ENCODE data around the gene GCK.

Gene GCK

GRCh38 chr7:44228571-44229350, 39.5 kb upstream of the GCK start:
- Histone ChIP-seq H3K9me3 (ENCODE audit: control insufficient read depth, low read length) (no peaks in the 10 kb centered on the region), H3K36me3 (ENCODE audit: control insufficient read depth, insufficient read depth, low read length) (no peaks in the 10 kb centered on the region), H3K4me3 (ENCODE audit: low read length) (no peak overlapping the region), H3K9ac (ENCODE audit: low read length) (no peak overlapping the region), H3K27me3 (ENCODE audit: control insufficient read depth, insufficient read depth, low read length) (peaks cover 8% of the 10 kb centered on the region), H3K4me1 (ENCODE audit: control insufficient read depth, insufficient read depth, low read length) (no peaks in the 10 kb centered on the region)

GRCh38 chr7:44227911-44228310, 38.7 kb upstream of the GCK start:
- Histone ChIP-seq H3K9me3 (ENCODE audit: control insufficient read depth, low read length) (no peaks in the 10 kb centered on the region), H3K4me3 (ENCODE audit: low read length) (no peak overlapping the region), H3K27me3 (ENCODE audit: control insufficient read depth, insufficient read depth, low read length) (peaks cover 8% of the 10 kb centered on the region), H3K4me1 (ENCODE audit: control insufficient read depth, insufficient read depth, low read length) (no peaks in the 10 kb centered on the region), H3K9ac (ENCODE audit: low read length) (no peak overlapping the region), H3K36me3 (ENCODE audit: control insufficient read depth, insufficient read depth, low read length) (no peaks in the 10 kb centered on the region)

GRCh38 chr7:44226396-44226753, 37.1 kb upstream of the GCK start:
- Histone ChIP-seq H3K9me3 (ENCODE audit: control insufficient read depth, low read length) (no peaks in the 10 kb centered on the region), H3K9ac (ENCODE audit: low read length) (no peak overlapping the region), H3K4me1 (ENCODE audit: control insufficient read depth, insufficient read depth, low read length) (no peaks in the 10 kb centered on the region), H3K4me3 (ENCODE audit: low read length) (no peak overlapping the region), H3K27me3 (ENCODE audit: control insufficient read depth, insufficient read depth, low read length) (peaks cover 8% of the 10 kb centered on the region), H3K36me3 (ENCODE audit: control insufficient read depth, insufficient read depth, low read length) (no peaks in the 10 kb centered on the region)

GRCh38 chr7:44225566-44226395, 36.5 kb upstream of the GCK start:
- Histone ChIP-seq H3K9me3 (ENCODE audit: control insufficient read depth, low read length) (no peaks in the 10 kb centered on the region), H3K27me3 (ENCODE audit: control insufficient read depth, insufficient read depth, low read length) (peaks cover 8% of the 10 kb centered on the region), H3K36me3 (ENCODE audit: control insufficient read depth, insufficient read depth, low read length) (no peaks in the 10 kb centered on the region), H3K4me1 (ENCODE audit: control insufficient read depth, insufficient read depth, low read length) (no peaks in the 10 kb centered on the region), H3K4me3 (ENCODE audit: low read length) (no peak overlapping the region), H3K9ac (ENCODE audit: low read length) (no peak overlapping the region)

GRCh38 chr7:44224974-44225565, 35.8 kb upstream of the GCK start:
- Histone ChIP-seq H3K36me3 (ENCODE audit: control insufficient read depth, insufficient read depth, low read length) (no peaks in the 10 kb centered on the region), H3K4me3 (ENCODE audit: low read length) (no peak overlapping the region), H3K9ac (ENCODE audit: low read length) (no peak overlapping the region), H3K27me3 (ENCODE audit: control insufficient read depth, insufficient read depth, low read length) (peaks cover 8% of the 10 kb centered on the region), H3K9me3 (ENCODE audit: control insufficient read depth, low read length) (no peaks in the 10 kb centered on the region), H3K4me1 (ENCODE audit: control insufficient read depth, insufficient read depth, low read length) (no peaks in the 10 kb centered on the region)

- Histone ChIP-seq H3K36me3 (ENCODE audit: control insufficient read depth, insufficient read depth, low read length) (no peaks in the 10 kb centered on the region), H3K9ac (ENCODE audit: low read length) (no peak overlapping the region), H3K9me3 (ENCODE audit: control insufficient read depth, low read length) (no peaks in the 10 kb centered on the region), H3K27me3 (ENCODE audit: control insufficient read depth, insufficient read depth, low read length) (peaks cover 8% of the 10 kb centered on the region), H3K4me3 (ENCODE audit: low read length) (no peak overlapping the region), H3K4me1 (ENCODE audit: control insufficient read depth, insufficient read depth, low read length) (no peaks in the 10 kb centered on the region)
These were observed 35.1 kb upstream of the GCK start for GRCh38 chr7:44224080-44224973.

GRCh38 chr7:44223362-44224079, 34.3 kb upstream of the GCK start:
- H3K4me3 ChIP-seq (ENCODE audit: low read length), result no peak overlapping the region
- no peak overlapping the region for H3K9ac ChIP-seq (ENCODE audit: low read length)
- peaks cover 8% of the 10 kb centered on the region for H3K27me3 ChIP-seq (ENCODE audit: control insufficient read depth, insufficient read depth, low read length)
- H3K4me1 ChIP-seq (ENCODE audit: control insufficient read depth, insufficient read depth, low read length), result no peaks in the 10 kb centered on the region
- H3K36me3 ChIP-seq (ENCODE audit: control insufficient read depth, insufficient read depth, low read length), result no peaks in the 10 kb centered on the region
- H3K9me3 ChIP-seq (ENCODE audit: control insufficient read depth, low read length), result no peaks in the 10 kb centered on the region

- no peak overlapping the region for H3K9ac ChIP-seq (ENCODE audit: low read length)
- H3K36me3 ChIP-seq (ENCODE audit: control insufficient read depth, insufficient read depth, low read length), result no peaks in the 10 kb centered on the region
- no peaks in the 10 kb centered on the region for H3K4me1 ChIP-seq (ENCODE audit: control insufficient read depth, insufficient read depth, low read length)
- H3K27me3 ChIP-seq (ENCODE audit: control insufficient read depth, insufficient read depth, low read length), result peaks cover 8% of the 10 kb centered on the region
- no peaks in the 10 kb centered on the region for H3K9me3 ChIP-seq (ENCODE audit: control insufficient read depth, low read length)
- no peak overlapping the region for H3K4me3 ChIP-seq (ENCODE audit: low read length)
These were observed 33.6 kb upstream of the GCK start for GRCh38 chr7:44222776-44223261.

GRCh38 chr7:44222074-44222473, 32.8 kb upstream of the GCK start:
- Histone ChIP-seq H3K4me1 (ENCODE audit: control insufficient read depth, insufficient read depth, low read length) (no peaks in the 10 kb centered on the region), H3K36me3 (ENCODE audit: control insufficient read depth, insufficient read depth, low read length) (no peaks in the 10 kb centered on the region), H3K9ac (ENCODE audit: low read length) (no peak overlapping the region), H3K4me3 (ENCODE audit: low read length) (no peak overlapping the region), H3K27me3 (ENCODE audit: control insufficient read depth, insufficient read depth, low read length) (peaks cover 8% of the 10 kb centered on the region), H3K9me3 (ENCODE audit: control insufficient read depth, low read length) (no peaks in the 10 kb centered on the region)

- no peaks in the 10 kb centered on the region for H3K9me3 ChIP-seq (ENCODE audit: control insufficient read depth, low read length)
- H3K27me3 ChIP-seq (ENCODE audit: control insufficient read depth, insufficient read depth, low read length), result peaks cover 8% of the 10 kb centered on the region
- no peak overlapping the region for H3K9ac ChIP-seq (ENCODE audit: low read length)
- no peaks in the 10 kb centered on the region for H3K4me1 ChIP-seq (ENCODE audit: control insufficient read depth, insufficient read depth, low read length)
- H3K36me3 ChIP-seq (ENCODE audit: control insufficient read depth, insufficient read depth, low read length), result no peaks in the 10 kb centered on the region
- no peak overlapping the region for H3K4me3 ChIP-seq (ENCODE audit: low read length)
These were observed 32.1 kb upstream of the GCK start for GRCh38 chr7:44221231-44221791.

Data from mucosa of stomach (tissue), 1 donor.